SK-N-SH treated with all-trans-retinoic acid at 6 μM for 48 hours (cell line): ENCODE results near the gene ISM2.

Experiments used
- ATAC-seq: fragments of 200-7000 bp; cut with Tn5 transposase; 3 replicates; pipeline ENCODE4 v1.9.1; 2020; ENCODE audit warnings: mild to moderate bottlenecking, moderate library complexity
- BACH2 ChIP-seq: fragments of 250-450 bp; sonication (Bioruptor Pico); IDR thresholded peaks from 2 replicates; pipeline ENCODE4 v1.9.0; 2021; ENCODE audit warnings: mild to moderate bottlenecking, borderline replicate concordance
- CSDC2 ChIP-seq: fragments of 250-450 bp; sonication (Bioruptor Pico); IDR thresholded peaks from 2 replicates; pipeline ENCODE4 v1.5.0; 2020; ENCODE audit warnings: mild to moderate bottlenecking, moderate library complexity
- CSRNP3 ChIP-seq: fragments of 250-450 bp; sonication (Bioruptor Pico); IDR thresholded peaks from 2 replicates; pipeline ENCODE4 v1.5.1; 2021; ENCODE audit warnings: mild to moderate bottlenecking, moderate library complexity
- ESRRG ChIP-seq: fragments of 250-450 bp; sonication (Bioruptor Pico); IDR thresholded peaks from 2 replicates; pipeline ENCODE4 v1.6.1; 2021; ENCODE audit warnings: mild to moderate bottlenecking
- GLIS3 ChIP-seq: fragments of 250-450 bp; sonication (Bioruptor Pico); IDR thresholded peaks from 2 replicates; pipeline ENCODE4 v1.5.0; 2020; ENCODE audit warnings: mild to moderate bottlenecking, moderate library complexity
- ISL1 ChIP-seq: fragments of 250-450 bp; sonication (Bioruptor Pico); IDR thresholded peaks from 2 replicates; pipeline ENCODE4 v2.1.2; 2022; ENCODE audit warnings: mild to moderate bottlenecking, moderate library complexity
- OSR1 ChIP-seq: fragments of 250-450 bp; sonication (Bioruptor Pico); IDR thresholded peaks from 2 replicates; pipeline ENCODE4 v1.8.0; 2022; ENCODE audit warnings: moderate library complexity, mild to moderate bottlenecking, inconsistent platforms
- PPARA ChIP-seq: fragments of 250-450 bp; sonication (Bioruptor Pico); IDR thresholded peaks from 2 replicates; pipeline ENCODE4 v1.5.0; 2020; ENCODE audit warnings: mild to moderate bottlenecking, borderline replicate concordance
- RARB ChIP-seq: fragments of 250-450 bp; sonication (Bioruptor Pico); IDR thresholded peaks from 2 replicates; pipeline ENCODE4 v1.8.0; 2021; ENCODE audit warnings: mild to moderate bottlenecking, moderate library complexity
- SNAI2 ChIP-seq: fragments of 250-450 bp; sonication (Bioruptor Pico); IDR thresholded peaks from 2 replicates; pipeline ENCODE4 v1.5.0; 2020; ENCODE audit warnings: mild to moderate bottlenecking, moderate library complexity
- TCF4 ChIP-seq: fragments of 250-450 bp; sonication (Bioruptor Pico); IDR thresholded peaks from 2 replicates; pipeline ENCODE4 v1.8.0; 2021; ENCODE audit warnings: mild to moderate bottlenecking, moderate library complexity, borderline replicate concordance
- TOX ChIP-seq: fragments of 250-450 bp; sonication (Bioruptor Pico); IDR thresholded peaks from 2 replicates; pipeline ENCODE4 v1.8.0; 2021; ENCODE audit warnings: mild to moderate bottlenecking, moderate library complexity, borderline replicate concordance
- TSHZ2 ChIP-seq: fragments of 250-450 bp; sonication (Bioruptor Pico); IDR thresholded peaks from 2 replicates; pipeline ENCODE4 v1.5.0; 2020; ENCODE audit warnings: mild to moderate bottlenecking, moderate library complexity
- ZC3H10 ChIP-seq: fragments of 250-450 bp; sonication (Bioruptor Pico); IDR thresholded peaks from 2 replicates; pipeline ENCODE4 v1.5.1; 2021; ENCODE audit warnings: mild to moderate bottlenecking, moderate library complexity
- ZFP3 ChIP-seq: fragments of 250-450 bp; sonication (Bioruptor Pico); IDR thresholded peaks from 2 replicates; pipeline ENCODE4 v1.5.0; 2020; ENCODE audit warnings: mild to moderate bottlenecking, moderate library complexity
- ZFP30 ChIP-seq: fragments of 450-650 bp; formaldehyde crosslinking; IDR thresholded peaks from 2 replicates; pipeline ENCODE4 v1.5.0; 2022; ENCODE audit warnings: mild to moderate bottlenecking, moderate library complexity
- ZNF565 ChIP-seq: fragments of 450-650 bp; formaldehyde crosslinking; conservative IDR thresholded peaks from 2 replicates; pipeline ENCODE4 v1.5.0; 2020; ENCODE audit warnings: low read depth, mild to moderate bottlenecking, moderate library complexity
- ZNF70 ChIP-seq: fragments of 450-650 bp; formaldehyde crosslinking; IDR thresholded peaks from 2 replicates; pipeline ENCODE4 v1.5.0; 2020; ENCODE audit warnings: mild to moderate bottlenecking, moderate library complexity
- ZNF8 ChIP-seq: fragments of 450-650 bp; formaldehyde crosslinking; IDR thresholded peaks from 2 replicates; pipeline ENCODE4 v1.5.0; 2020; ENCODE audit warnings: mild to moderate bottlenecking, moderate library complexity
- TF ChIP-seq, protein P1 (sequence below): fragments of 250-450 bp; sonication (Bioruptor Pico); IDR thresholded peaks from 2 replicates; pipeline ENCODE4 v1.5.1; 2020; ENCODE audit warnings: low read depth, mild to moderate bottlenecking, moderate library complexity
- TF ChIP-seq, protein P2 (sequence below): fragments of 250-450 bp; sonication (Bioruptor Pico); IDR thresholded peaks from 2 replicates; pipeline ENCODE4 v1.8.0; 2020; ENCODE audit warnings: mild to moderate bottlenecking, moderate library complexity, borderline replicate concordance
- TF ChIP-seq, protein P3 (sequence below): fragments of 250-450 bp; sonication (Bioruptor Pico); IDR thresholded peaks from 2 replicates; pipeline ENCODE4 v1.8.0; 2021; ENCODE audit warnings: low read depth, mild to moderate bottlenecking, moderate library complexity, borderline replicate concordance

ISM2 gene

GRCh38 chr14:77503138-77503537 lies 4.5 kb upstream of the ISM2 start:
- no peak for ATAC-seq
- TF ChIP-seq, protein P1, sequence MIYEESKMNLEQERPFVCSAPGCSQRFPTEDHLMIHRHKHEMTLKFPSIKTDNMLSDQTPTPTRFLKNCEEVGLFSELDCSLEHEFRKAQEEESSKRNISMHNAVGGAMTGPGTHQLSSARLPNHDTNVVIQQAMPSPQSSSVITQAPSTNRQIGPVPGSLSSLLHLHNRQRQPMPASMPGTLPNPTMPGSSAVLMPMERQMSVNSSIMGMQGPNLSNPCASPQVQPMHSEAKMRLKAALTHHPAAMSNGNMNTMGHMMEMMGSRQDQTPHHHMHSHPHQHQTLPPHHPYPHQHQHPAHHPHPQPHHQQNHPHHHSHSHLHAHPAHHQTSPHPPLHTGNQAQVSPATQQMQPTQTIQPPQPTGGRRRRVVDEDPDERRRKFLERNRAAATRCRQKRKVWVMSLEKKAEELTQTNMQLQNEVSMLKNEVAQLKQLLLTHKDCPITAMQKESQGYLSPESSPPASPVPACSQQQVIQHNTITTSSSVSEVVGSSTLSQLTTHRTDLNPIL: no peak
- TF ChIP-seq RARB (CRISPR knock-in tag) (no peak), SNAI2 (no peak), GLIS3 (CRISPR knock-in tag) (no peak), ZC3H10 (CRISPR knock-in tag) (no peak), ZNF70 (no peak), OSR1 (no peak)

- ATAC-seq: no peak
Measured at GRCh38 chr14:77502109-77502782, 3.6 kb upstream of the ISM2 start.

DNA sequence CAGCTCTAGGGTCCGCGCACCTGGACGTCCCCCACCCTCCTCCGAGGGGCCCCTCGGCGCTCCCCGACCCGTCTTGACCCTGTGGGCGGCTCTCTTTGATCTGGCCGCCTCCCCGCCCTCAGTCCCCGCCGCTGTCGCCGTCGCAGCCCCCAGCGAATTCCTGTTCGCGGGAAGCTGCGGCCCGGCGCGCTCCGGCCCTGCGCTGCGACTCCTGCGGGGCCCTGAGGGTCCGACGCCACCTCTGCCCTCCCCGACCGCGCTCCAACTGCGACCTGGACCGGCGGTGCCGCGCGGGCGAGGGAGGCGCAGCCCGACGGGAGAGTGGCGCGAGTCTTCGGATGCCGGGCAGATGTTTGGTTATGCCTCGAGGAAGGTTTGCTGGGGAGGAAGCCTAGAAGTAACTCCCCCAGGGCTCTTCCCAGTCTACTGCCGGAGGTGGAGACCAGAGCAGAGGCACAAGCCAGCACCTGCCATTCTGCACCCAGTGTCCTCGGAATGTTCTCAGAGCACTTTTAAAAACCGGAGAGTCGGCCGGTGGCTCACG lies 440 bp upstream of the ISM2 start:
- ATAC-seq: peak; percentile 15
- TF ChIP-seq, protein P2, sequence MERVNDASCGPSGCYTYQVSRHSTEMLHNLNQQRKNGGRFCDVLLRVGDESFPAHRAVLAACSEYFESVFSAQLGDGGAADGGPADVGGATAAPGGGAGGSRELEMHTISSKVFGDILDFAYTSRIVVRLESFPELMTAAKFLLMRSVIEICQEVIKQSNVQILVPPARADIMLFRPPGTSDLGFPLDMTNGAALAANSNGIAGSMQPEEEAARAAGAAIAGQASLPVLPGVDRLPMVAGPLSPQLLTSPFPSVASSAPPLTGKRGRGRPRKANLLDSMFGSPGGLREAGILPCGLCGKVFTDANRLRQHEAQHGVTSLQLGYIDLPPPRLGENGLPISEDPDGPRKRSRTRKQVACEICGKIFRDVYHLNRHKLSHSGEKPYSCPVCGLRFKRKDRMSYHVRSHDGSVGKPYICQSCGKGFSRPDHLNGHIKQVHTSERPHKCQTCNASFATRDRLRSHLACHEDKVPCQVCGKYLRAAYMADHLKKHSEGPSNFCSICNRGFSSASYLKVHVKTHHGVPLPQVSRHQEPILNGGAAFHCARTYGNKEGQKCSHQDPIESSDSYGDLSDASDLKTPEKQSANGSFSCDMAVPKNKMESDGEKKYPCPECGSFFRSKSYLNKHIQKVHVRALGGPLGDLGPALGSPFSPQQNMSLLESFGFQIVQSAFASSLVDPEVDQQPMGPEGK (CRISPR knock-in tag): no peak
- TF ChIP-seq CSRNP3 (CRISPR knock-in tag): no peak
- TF ChIP-seq ZNF70: no peak
- TF ChIP-seq SNAI2: no peak
- TF ChIP-seq TOX (CRISPR knock-in tag): no peak
- no peak for TF ChIP-seq TCF4
- TF ChIP-seq ZC3H10 (CRISPR knock-in tag): no peak
- TF ChIP-seq TSHZ2 (CRISPR knock-in tag): no peak
- no peak for TF ChIP-seq CSDC2 (CRISPR knock-in tag)
- TF ChIP-seq ISL1 (CRISPR knock-in tag): no peak
- TF ChIP-seq ESRRG: no peak
- no peak for TF ChIP-seq ZFP3 (CRISPR knock-in tag)
- no peak for TF ChIP-seq BACH2 (CRISPR knock-in tag)
- no peak for TF ChIP-seq OSR1
- no peak for TF ChIP-seq ZFP30 (CRISPR knock-in tag)
- TF ChIP-seq, protein P1: no peak
- TF ChIP-seq PPARA (CRISPR knock-in tag): no peak
- no peak for TF ChIP-seq GLIS3 (CRISPR knock-in tag)
- TF ChIP-seq, protein P3, sequence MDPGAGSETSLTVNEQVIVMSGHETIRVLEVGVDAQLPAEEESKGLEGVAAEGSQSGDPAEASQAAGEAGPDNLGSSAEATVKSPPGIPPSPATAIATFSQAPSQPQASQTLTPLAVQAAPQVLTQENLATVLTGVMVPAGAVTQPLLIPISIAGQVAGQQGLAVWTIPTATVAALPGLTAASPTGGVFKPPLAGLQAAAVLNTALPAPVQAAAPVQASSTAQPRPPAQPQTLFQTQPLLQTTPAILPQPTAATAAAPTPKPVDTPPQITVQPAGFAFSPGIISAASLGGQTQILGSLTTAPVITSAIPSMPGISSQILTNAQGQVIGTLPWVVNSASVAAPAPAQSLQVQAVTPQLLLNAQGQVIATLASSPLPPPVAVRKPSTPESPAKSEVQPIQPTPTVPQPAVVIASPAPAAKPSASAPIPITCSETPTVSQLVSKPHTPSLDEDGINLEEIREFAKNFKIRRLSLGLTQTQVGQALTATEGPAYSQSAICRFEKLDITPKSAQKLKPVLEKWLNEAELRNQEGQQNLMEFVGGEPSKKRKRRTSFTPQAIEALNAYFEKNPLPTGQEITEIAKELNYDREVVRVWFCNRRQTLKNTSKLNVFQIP (CRISPR knock-in tag): no peak
- TF ChIP-seq ZNF565 (CRISPR knock-in tag): no peak

More at GRCh38 chr14:77502109-77502782, 3.6 kb upstream of the ISM2 start:
- no peak for TF ChIP-seq ZNF8
- no peak for TF ChIP-seq GLIS3 (CRISPR knock-in tag)
- TF ChIP-seq ZNF70: no peak
